ENCODE measurements around the gene SH3PXD2B.
"Not testable (repeated sequence)": the region's sequence is repeated elsewhere in the genome, so short reads cannot be mapped to it uniquely, and the experiment has no call there.

The SH3PXD2B gene

DNA sequence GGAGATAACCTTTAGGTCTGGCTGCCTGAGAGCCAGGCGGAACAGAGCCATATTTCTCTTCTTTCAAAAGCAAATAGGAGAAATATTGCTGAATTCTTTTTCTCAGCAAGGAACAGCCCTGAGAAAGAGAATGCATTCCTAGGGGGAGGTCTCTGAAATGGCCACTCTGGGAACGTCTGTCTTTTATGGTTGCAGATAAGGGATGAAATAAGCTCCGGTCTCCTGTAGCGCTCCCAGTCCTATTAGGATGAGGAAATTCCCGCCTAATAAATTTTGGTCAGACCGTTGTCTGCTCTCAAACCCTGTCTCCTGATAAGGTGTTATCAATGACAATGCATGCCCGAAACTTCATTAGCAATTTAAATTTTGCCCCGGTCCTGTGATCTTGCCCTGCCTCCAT lies 57.3 kb downstream of the SH3PXD2B start:
- DNase-seq = not testable (repeated sequence)

DNA sequence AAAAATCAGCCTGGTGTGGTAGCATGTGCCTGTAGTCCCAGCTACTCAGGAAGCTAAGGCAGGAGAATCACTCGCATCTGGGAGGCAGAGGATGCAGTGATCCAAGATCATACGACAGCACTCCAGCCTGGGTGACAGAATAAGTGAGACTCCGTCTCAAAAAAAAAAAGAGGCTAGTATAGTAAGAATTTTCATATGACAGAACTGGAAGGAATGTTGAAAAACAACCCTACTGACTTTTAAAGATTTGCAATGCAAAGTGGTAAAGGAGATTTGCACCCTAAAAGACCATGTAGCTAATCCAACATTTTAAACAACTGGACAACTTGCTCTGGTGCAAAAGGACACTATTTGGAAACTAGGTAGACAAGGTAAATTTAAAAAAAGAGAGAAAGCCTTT lies 58.1 kb downstream of the SH3PXD2B start:
- no peak for DNase-seq

DNA sequence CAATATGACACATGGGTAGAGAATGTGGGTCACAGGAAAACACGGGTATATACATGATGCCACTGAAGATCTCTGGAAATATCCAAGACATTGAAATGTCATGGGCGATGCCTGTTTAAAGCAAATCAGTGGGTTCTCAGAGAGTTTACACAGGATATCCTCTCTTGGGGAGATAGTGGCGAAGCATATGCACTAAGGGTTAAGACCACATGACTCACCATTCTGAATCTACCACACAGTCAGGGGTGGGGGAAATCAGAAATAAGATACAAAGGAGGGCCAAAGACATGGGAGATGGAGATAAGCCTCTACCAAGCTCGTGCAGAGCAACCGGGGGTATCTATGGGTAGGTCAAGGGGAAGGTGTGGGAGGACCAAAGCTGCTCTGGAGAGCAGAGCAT lies 58.8 kb downstream of the SH3PXD2B start:
- no peak for DNase-seq

DNA sequence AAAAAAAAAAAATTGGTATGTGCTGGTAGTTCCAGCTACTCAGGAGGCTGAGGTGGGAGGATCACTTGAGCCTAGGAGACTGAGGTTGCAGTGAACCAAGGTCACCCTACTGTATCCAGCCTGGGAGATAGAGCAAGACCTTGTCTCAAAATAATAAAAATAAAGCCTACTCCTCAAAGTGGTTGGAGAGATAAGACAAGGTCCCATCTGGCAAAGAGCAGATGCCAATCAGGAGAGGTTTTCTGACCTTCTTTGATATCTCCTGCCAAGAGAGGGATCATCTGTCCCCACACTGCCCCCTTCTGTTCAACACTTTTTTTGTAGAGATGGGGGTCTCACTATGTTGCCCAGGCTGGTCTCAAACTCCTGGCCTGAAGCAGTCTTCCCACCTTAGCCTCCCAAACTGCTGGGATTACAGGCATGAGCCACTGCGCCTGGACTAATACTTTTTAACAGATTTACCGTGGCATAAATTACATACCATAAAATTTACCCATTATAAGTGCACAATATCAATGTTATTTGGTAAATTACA lies 64.7 kb downstream of the SH3PXD2B start:
- DNase-seq = no peak

DNA sequence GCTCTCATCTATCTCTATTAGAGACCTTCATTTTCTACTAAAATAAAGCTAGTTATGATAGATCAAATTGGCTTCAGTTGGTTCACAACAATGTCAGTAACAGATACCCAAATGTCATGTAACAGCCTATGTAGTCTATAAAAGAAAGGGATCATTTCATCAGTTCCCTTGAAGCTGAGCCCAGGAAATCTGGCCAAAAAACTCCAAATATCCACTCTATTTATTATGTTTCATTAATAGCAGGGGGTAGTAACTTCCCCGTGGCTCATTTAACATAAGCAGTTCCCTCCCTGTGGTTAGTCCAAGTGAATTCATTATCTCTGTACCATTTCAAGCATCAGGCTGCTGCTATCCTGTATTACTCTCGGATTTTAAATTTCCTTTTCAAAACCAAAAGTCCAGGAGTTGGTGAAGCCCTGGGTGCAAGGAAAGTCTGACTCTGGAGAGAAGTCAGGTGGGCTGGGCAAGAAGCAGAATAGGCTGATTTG lies 66.0 kb downstream of the SH3PXD2B start:
- no peak for DNase-seq

DNA sequence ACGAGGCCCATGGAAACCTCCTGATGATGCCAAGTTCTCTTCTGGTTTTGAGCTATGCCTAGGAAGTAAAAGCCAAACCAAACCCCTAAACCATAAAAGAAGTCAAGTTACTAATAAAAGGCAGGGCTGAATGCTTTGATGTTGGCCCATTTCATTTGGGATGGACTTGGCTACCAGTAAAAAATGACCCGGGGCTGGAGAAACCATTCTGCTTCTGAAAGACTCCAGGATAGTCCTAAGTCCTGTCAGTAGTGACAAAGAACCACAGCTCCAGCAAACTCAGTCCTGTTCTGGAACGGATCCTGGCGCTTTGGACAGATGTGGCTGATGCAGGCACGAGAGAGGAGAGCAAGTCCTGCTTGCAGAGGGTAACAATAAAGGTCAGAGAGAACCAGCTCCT lies 68.6 kb downstream of the SH3PXD2B start:
- no peak for DNase-seq

DNA sequence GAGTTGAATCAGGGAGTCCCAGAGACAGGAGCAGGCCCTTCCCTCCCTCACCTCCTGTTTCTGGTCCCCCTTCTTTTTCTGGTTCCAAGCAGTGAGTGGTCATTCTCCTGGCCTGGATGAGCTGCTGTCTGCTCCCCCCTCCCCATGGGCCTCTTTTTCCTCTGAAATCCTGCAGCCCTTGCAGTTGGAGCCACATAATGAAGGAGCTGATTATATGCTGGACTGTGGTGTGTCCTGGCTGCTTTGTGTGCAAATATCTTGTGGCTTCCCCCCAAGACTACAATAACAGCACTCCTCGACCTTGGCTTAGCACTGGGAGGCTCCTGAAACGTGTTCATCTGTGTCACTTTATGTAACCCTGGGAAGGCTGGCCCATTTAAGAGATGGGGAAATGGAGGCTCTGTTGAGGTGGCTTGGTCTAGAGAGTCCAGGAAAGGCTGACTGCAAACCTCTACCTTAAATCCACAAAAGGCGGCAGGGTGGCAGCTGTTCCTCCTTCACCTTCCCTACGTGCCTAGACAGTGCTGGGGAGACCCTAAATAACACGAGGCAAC lies 69.2 kb downstream of the SH3PXD2B start:
- no peak for DNase-seq

DNA sequence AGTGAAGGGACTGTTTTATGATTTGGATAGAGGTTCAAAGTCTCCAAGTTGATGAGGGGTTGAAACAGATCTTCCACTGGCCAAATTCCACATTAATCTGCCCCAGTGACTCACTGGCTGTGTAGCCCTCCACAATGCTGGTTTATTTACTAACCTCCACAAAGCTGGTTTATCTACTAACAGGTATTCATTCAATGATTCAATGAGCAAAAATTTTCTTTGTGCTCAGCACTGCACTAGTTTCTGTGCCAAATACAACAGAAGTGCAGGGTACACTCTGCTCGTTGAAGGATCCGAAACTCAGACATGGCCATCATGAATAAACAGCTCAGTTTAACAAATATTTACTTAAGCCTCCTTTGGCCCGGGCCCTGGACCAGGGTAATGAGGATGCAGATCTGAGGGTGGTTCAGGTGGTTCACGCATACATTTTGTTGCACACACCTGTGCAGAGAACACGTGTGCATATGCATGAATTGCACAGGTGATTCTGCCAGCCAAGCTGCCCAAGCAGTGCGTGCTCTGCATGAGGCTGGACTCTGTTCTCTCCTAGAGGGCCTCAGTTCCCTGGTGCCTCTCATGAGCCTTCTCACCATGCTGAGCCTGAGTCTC lies 71.0 kb downstream of the SH3PXD2B start:
- no peak for DNase-seq

DNA sequence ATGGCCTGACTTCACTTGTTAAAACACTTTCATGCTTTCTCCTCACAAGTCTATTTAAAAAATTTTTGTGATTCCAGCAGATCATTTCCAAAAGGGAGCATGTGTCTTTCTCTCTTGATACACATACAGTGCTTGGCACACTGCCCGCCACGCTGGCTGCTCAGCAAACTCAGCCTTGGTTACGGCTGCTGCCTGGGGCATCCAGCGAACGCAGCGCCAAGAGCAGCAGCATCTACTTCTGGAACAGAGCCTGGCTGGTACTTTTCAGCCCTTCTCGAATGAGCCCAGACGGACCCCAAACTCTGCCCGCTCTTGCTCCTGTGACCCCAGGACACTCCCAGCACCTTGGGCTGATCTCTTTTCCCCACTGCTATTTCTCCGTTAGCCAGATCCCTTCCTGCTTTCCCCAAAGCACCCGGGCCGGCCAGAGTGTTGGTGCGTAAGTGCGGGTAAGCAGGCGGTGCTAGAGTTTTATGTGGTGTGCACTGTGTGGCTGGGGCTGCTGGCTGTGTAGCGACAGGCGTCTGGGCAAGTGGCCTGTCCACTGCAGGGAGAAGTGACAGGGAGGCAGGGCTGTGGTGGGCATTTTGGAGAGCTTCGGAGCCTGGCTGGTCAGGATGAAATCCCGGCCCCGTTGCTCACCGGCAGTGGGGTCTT lies 73.2 kb downstream of the SH3PXD2B start:
- no peak for DNase-seq

DNA sequence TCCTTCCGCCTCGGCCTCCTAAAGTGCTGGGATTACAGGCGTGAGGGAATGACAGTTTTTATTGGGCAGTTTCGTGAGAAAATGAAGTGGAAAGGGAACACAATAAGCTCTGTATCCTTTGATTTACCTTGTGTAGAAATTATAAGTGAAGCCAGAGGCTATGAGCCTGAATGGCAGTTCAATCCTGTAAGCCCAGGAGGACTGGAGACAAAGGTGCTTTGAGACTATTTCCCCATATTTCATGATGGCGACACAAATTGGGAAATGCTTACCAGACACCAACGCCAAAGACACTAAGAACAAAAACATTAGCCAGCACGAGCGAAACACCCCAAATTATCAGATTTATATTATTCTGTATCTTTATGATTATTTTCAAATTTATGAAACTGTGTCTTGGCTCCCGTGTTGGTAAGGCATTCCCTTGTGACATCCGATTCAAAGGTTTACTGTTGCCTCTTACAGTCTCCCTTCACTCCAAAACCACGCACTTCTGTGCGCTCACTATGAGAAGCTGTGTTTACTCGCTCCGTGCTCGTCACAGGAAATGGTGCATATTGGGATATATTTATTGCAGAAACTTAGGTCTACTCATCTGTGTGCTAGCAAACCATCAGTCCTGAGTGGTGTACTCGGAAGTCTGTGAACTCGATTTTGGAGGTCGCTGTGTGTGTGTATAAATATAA lies 73.9 kb downstream of the SH3PXD2B start:
- no peak for DNase-seq

DNA sequence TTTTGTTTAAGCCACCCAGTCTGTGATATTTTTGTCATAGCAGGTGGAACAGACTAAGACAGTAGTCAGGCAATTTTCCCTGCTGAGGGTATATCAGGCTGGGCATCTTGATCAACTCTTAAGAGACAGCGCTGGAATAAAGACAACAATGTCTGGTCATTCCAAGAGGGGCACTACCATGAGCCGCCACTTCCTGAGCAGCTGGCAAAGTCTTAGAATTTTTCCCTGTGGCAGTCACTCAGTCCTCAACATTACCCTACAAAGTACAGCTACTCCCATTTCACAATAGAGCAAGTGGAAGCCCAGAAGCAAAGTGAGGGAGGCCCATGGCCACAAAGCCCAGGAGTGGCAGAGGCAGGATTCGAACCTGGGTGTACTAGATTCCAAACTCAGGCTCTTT lies 74.8 kb downstream of the SH3PXD2B start:
- no peak for DNase-seq

DNA sequence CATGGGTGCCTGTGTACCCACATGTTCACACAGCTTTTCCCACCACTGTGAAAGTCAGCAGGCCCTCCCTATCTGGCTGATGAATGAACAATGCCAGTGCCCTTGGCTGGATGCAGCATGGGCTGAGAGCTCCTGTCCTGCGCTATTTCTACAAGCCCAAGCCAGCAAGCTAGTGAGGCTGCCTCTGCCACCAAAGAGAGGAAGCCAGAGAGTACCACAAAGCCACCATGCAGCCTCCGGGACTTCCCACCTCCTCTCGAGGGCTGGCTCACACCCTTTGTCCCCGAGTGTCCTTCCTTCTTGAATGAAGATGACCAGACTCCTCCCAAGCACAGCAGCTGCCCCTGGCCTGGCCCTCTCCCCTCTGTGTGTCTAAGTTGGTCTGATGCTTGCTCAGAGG lies 76.5 kb downstream of the SH3PXD2B start:
- DNase-seq = no peak

DNA sequence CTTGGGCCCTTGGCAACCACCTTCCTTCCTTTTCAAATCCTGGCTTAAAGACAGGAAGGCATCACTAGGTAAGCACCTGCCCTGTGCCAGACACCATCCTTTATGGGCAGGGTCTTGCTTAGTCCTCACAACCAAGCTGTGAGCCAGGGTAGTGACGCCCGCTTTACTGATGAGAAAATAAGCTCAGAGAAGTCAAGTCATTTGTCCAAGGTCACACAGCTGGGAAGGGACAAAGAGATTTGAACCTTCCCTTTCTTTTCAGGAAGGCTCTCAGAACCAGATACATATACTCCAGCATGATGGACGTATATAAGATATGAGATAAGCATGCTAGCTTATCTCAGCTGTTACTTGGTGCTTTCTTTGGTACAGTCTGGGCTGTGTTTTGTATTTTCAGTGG lies 76.9 kb downstream of the SH3PXD2B start:
- no peak for DNase-seq

DNA sequence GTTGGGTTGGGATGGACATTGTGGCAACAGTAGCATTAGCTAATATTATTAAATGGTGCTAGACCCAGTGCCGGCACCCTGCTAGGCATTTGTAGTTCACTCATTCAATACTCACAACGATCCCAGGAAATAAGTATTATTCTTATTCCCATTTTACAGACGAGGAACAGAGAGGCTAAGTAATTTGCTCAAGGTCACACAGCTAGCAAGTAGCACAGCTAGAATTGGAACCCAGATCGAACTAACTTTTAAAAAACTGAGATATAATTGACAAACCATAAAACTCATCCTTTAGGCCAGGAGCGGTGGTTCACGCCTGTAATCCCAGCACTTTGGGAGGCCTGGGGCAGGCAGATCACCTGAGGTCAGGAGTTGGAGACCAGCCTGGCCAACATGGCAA lies 79.5 kb downstream of the SH3PXD2B start:
- no peak for DNase-seq

DNA sequence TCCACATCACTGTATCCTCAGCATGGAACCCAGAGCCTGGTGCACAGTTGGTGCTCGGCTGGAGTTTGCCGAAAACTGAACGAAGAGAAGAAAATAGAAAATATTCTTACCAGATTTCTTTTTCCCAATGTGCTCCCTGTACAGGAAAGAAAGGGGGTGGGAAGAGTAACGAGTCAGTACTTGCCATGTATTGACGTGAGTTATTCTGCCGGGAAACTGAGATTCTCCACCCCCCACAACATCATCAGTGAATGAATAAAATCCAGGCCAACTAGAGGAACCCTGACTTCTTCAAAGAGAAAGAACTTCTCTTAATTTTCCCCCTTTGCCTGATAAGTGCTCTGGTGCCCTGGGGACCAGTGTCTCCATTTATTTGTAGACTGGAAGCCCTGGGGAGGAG lies 80.6 kb downstream of the SH3PXD2B start:
- DNase-seq = no peak

DNA sequence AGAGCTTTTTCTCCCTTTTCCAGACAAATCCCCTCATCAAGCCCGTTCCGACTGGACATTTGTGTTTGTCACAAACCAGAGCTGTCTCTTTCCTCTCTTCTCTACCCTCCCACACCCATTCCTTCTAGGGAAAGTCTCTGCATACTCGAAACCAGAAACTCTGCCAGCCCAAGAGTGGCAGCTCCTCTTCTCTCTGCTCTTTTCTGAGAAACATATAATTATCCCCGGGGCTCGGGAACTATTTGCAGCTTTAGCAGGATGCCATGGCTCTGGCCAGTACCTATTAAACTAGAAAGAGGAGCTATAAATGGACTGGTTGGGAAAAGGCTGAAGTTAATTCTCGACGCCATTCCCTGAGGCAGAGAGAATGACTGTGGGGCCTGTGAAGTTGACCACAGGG lies 82.6 kb downstream of the SH3PXD2B start:
- DNase-seq = no peak

DNA sequence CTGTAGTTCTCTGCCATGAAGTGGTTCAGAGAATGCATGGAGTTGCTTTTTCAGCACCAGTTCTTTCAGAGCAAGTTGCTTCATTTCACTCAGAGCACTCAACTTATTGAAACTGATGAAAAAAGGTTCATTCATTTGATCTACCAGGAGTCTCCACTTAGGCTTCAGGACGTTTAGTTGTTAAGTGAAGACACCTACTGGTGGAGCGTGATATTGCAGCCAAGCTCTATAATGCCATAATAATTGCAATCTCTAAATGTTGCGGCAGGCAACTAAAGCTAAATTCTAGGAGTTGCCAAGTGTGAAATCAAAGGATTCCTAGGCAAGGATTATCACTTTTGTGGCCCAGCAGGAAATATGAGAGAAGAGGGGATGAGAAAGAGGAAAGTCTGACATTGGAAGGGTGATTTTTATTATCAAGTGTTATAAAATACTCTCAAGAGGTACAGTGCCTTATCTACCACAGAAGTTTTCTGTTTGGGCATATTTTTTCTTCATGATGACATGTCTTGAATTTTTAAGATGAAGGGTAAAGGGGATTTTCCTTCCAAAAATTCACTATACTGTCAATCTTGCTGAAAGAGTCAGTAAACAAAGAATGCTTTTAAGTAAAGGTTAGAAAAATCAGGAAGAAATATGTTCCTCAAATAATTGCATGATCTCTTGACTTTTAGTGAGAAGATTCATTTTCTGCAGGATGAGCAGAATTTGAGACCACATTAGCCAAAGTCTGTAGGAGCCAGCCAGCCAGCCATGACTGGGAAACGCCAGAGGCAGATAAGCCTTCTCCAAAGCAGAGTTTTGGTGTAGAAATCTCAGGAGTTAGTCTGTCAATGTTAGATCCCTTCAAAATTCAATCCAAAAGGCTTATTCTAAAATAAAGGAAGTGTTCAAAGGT lies 83.4 kb downstream of the SH3PXD2B start:
- no peak for DNase-seq

DNA sequence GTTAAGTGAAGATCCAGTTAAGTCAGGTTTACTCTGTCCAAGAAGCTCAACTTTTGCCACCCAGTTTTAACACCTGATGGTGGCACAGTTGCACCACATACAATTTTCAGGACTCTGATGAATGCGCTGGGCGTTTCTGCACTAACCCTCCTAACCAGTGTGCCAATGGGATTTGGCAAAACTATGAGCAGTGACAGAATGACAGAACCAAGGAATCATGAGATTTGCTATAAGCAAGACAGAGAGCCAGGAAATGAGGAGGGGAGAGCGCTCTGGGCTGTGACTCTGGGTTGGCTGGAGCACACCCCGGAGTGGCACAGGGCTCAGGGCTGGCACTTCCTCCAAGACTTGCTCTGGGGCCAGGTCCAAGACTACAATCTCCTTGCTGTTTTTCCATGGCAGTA lies 84.1 kb downstream of the SH3PXD2B start:
- DNase-seq = no peak

DNA sequence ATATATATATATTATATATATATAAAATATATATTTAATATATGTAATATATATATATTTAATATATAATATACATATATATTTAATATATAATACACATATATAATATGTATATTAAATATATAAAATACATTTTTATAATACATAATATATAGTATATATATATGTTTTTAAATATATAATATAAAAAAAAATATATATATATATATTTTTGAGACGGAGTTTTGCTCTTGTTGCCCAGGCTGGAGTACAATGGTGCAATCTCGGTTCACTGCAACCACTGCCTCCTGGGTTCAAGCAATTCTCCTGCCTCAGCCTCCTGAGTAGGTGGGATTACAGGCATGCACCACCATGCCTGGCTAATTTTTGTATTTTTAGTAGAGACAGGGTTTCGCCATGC lies 85.6 kb downstream of the SH3PXD2B start:
- not testable (repeated sequence) for DNase-seq

DNA sequence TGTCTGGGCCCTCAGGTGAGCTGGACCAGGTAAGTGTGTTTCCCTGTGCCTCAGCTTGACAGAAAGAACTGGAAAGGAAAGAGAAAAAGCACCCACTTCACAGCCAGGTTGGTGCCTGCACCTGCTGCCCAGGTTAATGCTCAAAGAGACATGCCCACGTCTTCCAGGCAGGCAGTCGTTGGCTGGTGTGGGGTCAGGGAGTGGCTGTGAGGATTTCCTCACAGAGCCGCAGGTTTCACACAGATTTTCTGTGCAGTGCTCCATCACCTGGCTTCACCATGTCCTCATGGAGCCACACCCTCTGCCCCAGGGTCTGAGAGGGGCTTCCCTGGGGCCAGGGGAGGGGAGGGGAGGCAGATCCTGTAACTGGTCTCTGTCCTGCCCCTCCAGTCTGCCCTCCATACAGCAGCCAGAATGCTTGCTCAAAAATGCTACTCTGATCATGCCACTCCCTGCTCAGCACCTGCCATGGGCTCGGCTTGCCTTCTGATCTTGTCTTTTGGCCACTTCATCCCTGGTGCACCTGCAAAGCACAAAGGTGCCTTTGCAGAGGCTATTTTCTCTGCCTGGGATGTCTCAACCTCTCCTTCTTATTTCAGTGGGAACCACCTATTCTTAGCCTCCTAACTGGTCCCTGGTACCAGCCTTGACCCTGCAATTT lies 88.2 kb downstream of the SH3PXD2B start:
- DNase-seq = no peak

DNA sequence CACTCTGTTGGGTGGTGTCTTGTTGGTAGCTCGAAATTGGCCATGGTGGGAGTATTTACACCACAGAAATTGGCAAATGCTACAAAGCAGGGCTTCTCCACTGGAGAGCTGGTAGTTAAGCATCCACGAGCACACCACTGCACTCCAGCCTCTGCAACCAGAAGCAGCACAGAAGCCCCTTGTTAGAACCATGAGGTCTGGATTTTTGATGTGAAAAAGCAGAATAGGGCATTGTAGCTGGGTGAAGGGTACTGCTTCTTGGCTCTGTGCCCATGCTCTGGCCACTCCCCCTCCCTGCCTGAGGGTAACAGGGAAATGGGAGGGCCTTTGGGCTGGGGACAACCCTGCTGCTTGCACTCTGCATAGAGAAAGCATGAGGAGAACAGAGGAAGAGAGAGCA lies 89.6 kb downstream of the SH3PXD2B start:
- no peak for DNase-seq

DNA sequence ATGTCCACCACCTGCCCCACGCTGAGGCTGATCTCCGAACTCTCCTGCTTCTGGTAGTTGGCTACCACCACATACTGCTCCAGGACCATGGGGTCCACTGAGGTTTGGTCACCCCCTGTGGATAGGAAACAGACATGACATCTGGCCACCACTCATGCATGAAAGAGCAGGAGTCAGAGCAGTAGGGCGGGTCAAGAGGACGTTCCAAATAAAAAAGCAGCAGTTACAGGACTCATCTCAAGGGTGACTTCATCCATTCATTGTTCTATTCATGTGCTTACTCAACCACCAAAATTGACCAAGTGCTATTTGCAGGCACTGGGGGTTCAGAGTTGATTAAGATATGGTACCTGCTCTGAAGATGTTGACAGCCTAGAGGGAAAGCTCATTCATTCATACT lies 91.6 kb downstream of the SH3PXD2B start:
- no peak for DNase-seq

Measured in CD4-positive, alpha-beta T cell treated with Interleukin-4 for 4 hours (primary cell).